ENCODE results near the gene IL17RC. TPM values are rescaled to one million over a fixed set of nuclear protein-coding genes. Genes with fewer than 3 reads are reported as not detected.

Gene IL17RC
- total and polyA plus RNA-seq, 2 of the 8 experiments (the other 6 are each of a cell fraction or from before 2014, with no cell fraction given) = 11.8 to 13.0 TPM

DNA sequence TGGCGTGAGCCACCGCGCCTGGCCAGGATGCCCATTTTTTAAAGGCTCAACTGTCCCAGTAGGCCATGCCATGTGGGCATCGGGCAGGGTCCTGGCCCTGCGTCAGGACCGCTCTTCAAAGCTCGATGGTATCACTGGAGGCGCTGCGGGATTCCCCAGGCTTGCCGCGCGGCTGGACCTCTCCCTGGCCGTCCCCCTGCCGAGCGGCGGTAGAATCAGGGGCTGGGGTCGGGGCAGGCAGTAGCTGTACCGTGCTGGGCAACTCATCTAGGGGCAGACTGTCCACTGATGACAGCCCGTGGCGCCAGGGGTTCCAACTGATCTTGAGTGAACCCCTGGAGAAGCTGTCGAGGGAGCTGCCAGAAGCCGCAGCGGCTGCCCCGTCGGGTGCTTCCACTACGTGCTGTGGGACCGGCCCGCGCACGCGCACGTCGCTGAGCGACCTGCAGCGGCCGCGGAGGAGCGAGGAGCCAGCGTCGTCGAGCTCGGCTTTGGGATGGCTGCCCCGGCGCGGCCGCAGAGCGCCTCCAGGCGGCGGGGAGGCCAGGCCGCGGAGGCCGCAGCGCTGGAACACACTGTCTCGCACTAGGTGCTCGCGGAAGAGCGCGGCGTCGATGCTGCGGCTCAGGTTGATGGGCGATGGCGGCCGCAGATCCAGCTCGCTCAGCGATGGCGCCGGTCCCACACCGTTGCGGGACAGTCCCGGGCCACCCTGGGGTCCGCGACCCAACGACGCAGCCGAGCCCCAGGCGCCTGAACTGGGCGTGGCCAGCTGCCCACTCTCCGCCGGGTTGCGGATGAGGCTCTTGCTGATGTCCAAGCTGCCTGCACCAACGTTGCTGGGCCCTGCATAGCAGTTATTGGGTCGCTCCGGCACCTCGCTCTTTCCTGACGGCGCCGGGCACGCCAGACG lies 29.5 kb downstream of the IL17RC start (continued):
- TF ChIP-seq, protein P1, sequence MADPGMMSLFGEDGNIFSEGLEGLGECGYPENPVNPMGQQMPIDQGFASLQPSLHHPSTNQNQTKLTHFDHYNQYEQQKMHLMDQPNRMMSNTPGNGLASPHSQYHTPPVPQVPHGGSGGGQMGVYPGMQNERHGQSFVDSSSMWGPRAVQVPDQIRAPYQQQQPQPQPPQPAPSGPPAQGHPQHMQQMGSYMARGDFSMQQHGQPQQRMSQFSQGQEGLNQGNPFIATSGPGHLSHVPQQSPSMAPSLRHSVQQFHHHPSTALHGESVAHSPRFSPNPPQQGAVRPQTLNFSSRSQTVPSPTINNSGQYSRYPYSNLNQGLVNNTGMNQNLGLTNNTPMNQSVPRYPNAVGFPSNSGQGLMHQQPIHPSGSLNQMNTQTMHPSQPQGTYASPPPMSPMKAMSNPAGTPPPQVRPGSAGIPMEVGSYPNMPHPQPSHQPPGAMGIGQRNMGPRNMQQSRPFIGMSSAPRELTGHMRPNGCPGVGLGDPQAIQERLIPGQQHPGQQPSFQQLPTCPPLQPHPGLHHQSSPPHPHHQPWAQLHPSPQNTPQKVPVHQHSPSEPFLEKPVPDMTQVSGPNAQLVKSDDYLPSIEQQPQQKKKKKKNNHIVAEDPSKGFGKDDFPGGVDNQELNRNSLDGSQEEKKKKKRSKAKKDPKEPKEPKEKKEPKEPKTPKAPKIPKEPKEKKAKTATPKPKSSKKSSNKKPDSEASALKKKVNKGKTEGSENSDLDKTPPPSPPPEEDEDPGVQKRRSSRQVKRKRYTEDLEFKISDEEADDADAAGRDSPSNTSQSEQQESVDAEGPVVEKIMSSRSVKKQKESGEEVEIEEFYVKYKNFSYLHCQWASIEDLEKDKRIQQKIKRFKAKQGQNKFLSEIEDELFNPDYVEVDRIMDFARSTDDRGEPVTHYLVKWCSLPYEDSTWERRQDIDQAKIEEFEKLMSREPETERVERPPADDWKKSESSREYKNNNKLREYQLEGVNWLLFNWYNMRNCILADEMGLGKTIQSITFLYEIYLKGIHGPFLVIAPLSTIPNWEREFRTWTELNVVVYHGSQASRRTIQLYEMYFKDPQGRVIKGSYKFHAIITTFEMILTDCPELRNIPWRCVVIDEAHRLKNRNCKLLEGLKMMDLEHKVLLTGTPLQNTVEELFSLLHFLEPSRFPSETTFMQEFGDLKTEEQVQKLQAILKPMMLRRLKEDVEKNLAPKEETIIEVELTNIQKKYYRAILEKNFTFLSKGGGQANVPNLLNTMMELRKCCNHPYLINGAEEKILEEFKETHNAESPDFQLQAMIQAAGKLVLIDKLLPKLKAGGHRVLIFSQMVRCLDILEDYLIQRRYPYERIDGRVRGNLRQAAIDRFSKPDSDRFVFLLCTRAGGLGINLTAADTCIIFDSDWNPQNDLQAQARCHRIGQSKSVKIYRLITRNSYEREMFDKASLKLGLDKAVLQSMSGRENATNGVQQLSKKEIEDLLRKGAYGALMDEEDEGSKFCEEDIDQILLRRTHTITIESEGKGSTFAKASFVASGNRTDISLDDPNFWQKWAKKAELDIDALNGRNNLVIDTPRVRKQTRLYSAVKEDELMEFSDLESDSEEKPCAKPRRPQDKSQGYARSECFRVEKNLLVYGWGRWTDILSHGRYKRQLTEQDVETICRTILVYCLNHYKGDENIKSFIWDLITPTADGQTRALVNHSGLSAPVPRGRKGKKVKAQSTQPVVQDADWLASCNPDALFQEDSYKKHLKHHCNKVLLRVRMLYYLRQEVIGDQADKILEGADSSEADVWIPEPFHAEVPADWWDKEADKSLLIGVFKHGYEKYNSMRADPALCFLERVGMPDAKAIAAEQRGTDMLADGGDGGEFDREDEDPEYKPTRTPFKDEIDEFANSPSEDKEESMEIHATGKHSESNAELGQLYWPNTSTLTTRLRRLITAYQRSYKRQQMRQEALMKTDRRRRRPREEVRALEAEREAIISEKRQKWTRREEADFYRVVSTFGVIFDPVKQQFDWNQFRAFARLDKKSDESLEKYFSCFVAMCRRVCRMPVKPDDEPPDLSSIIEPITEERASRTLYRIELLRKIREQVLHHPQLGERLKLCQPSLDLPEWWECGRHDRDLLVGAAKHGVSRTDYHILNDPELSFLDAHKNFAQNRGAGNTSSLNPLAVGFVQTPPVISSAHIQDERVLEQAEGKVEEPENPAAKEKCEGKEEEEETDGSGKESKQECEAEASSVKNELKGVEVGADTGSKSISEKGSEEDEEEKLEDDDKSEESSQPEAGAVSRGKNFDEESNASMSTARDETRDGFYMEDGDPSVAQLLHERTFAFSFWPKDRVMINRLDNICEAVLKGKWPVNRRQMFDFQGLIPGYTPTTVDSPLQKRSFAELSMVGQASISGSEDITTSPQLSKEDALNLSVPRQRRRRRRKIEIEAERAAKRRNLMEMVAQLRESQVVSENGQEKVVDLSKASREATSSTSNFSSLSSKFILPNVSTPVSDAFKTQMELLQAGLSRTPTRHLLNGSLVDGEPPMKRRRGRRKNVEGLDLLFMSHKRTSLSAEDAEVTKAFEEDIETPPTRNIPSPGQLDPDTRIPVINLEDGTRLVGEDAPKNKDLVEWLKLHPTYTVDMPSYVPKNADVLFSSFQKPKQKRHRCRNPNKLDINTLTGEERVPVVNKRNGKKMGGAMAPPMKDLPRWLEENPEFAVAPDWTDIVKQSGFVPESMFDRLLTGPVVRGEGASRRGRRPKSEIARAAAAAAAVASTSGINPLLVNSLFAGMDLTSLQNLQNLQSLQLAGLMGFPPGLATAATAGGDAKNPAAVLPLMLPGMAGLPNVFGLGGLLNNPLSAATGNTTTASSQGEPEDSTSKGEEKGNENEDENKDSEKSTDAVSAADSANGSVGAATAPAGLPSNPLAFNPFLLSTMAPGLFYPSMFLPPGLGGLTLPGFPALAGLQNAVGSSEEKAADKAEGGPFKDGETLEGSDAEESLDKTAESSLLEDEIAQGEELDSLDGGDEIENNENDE (IDR thresholded peaks at IDR 0.05; ENCODE audit: insufficient replicate concordance, low read length) = no peak
- peak; percentile 22 for TF ChIP-seq E2F6 (IDR thresholded peaks at IDR 0.05)
- no peak for TF ChIP-seq BCL11A (IDR thresholded peaks at IDR 0.05; ENCODE audit: low read depth in 2 of 2, low read length in 2 of 2)
- peak in 1 of 2 experiments; percentile 69; a peak in 2 of 3 replicates for TF ChIP-seq POLR2A (IDR thresholded peaks at IDR 0.05; ENCODE audit: control extremely low read depth in 1 of 2, low read depth in 2 of 2, low read length in 2 of 2)
- TF ChIP-seq NRF1 (IDR thresholded peaks at IDR 0.05; ENCODE audit: low read depth, low read length) = peak; percentile 76
- no peak for TF ChIP-seq POU5F1 (IDR thresholded peaks at IDR 0.05; ENCODE audit: low read depth, low read length)
- TF ChIP-seq HDAC2 (IDR thresholded peaks at IDR 0.05; ENCODE audit: borderline replicate concordance in 1 of 2, low read depth in 2 of 2, low read length in 2 of 2) = no peak; a peak in 1 of 4 replicates
- TF ChIP-seq SIX5 (IDR thresholded peaks at IDR 0.05; ENCODE audit: low read depth, low read length) = no peak
